ENCODE results near the gene GOLGA6L10.
"Not testable (repeated sequence)": the region's sequence is repeated elsewhere in the genome, so short reads cannot be mapped to it uniquely, and the experiment has no call there.

Gene GOLGA6L10

GRCh38 chr15:82343851-82344250 lies 5.4 kb downstream of the GOLGA6L10 start:
- DNase-seq: not testable (repeated sequence)

DNA sequence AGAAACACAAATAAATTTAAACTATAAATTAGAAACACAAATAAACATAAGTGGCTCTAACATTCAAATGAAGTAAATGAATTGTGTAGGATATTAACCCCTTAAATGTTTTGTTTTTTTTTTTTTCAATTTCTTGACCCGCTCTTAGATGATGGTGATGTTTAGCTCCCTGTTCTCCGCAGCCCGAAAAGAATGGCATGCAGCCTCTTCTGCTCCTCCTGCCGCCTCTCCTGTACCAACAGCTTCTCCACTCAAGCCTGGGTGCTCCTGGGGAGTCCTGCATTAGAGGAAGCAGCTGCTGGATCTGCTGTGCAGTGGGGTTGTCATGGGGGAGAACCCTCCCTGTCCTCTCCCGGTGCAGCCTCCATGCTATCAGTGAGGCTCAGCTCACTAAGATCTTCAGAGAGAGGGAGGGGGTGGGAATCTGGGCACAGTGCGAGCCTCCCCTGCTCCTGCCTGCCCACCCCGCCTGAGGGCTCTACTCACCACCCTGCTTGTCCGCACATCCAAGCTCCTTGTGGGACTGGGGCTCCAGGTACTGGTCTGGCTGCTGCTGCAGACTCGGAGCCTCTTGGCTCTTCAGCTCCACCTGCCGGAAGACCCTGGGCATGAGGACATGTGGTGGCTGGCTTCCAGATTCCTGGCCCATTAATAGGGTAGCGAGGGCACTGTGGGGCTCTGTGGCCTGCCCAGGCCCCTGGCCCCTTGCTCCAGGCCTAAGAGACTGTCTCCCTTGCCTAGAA lies 6.5 kb downstream of the GOLGA6L10 start:
- not testable (repeated sequence) for DNase-seq

GRCh38 chr15:82338573-82338972 lies 10.7 kb downstream of the GOLGA6L10 start:
- DNase-seq: not testable (repeated sequence)

DNA sequence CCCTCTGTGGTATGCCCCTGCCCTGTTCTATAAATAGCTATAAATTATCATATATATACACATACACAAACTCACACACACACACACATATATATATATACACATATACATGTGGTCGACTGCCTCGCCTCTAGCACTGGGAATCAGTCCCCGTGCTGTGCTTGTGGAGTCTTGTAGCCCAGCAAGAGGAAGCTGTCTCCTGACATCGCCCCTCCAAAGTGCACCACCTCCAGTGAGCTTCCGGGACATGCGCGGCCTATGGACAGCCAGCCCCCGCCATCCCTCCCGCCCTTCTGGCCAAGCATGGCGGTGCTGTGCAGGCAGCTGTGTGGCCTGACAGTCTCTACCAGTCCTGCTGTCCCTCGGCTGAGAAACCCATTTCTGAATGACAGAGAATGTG lies 11.2 kb downstream of the GOLGA6L10 start:
- DNase-seq: not testable (repeated sequence)

- DNase-seq: not testable (repeated sequence)
Observed at GRCh38 chr15:82337051-82337450, 12.2 kb downstream of the GOLGA6L10 start.

DNA sequence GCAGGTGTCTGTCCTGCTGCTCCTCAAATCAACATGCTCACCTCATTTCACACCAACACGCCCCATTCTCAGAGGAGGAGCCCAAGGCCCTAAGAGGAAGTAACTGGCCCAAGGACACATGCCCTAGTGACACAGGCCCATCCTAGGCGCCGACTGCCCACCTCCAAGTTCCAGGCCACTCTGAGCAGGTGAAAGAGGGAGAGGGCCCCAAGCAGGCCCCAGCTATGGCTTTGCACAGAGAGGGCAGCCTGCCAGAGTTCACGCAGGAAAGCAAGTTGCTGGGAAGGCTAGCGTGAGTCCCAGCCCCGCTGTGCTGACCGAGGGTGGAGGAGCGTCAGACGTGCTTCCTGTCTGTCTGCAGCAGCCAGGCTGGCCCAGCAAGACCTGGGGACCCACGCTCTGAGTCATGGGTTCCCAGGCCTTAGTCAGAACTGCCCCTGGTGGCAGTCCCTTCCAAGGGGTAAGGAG lies 13.1 kb downstream of the GOLGA6L10 start:
- DNase-seq: not testable (repeated sequence)

- not testable (repeated sequence) for DNase-seq
Observed at GRCh38 chr15:82335006-82335405, 14.3 kb downstream of the GOLGA6L10 start.

DNA sequence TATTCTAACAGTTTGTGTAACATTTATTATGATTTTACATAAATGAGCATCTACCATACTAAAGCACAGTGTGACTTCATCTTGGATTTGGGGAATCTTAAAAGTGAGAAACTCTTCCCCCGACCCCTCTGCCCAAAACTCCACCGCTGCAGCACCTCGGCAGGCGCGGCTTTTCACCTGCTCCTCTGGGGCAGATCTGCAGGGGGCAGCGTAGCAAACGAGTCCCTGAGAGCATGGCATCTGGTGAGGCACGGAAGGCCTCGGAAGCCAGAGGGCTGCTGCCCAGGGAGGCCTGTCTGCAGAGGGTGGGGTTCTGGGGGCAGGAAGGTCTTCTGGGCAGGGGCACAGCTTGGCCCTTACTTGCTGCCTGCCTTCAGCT lies 14.7 kb downstream of the GOLGA6L10 start:
- DNase-seq: not testable (repeated sequence)

DNA sequence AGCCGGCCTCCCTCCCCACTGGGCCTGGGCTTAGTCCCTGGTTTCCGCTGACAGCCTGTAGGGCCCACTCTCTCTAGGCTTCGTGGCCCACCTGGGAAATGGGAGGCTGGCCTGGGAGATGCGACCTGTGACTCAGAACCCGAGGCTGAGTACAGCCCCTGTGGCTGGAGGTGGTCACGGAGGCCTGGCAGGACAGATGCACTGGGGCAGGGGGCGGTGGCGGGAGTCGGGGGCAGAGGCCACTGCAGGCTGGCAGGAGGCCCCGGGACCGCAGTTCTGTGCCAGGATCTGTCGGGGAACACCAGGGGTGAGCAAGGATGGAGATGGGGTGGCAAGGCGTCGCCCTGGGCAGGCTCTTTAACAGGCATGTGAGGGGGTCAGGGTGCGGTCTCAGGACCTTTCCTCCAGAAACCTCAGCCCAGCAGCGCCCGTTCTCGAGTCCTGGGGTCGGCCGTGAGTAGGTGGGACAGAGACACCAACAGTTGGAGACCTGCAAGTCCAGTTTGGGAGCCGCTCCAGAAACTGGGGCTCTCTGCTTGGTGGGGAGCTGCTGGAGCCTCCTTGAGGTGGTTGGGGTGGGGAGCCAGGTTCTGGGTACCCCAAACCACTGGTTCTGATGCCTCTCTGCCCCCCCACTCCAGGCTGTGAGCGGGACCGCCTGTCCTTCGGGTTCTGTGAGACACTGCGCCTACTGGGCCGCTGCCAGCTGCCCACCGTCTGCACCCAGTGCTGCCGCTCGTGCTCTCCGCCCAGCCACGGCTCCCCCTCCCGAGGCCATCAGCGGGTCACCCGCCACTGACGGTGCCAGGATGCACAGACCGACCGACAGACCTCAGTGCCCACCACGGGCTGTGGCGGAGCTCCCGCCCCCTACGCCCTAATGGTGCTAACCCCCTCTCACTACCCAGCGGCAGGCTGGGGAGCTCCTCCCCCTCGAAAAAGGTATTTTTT lies 15.4 kb downstream of the GOLGA6L10 start:
- not testable (repeated sequence) for DNase-seq

DNA sequence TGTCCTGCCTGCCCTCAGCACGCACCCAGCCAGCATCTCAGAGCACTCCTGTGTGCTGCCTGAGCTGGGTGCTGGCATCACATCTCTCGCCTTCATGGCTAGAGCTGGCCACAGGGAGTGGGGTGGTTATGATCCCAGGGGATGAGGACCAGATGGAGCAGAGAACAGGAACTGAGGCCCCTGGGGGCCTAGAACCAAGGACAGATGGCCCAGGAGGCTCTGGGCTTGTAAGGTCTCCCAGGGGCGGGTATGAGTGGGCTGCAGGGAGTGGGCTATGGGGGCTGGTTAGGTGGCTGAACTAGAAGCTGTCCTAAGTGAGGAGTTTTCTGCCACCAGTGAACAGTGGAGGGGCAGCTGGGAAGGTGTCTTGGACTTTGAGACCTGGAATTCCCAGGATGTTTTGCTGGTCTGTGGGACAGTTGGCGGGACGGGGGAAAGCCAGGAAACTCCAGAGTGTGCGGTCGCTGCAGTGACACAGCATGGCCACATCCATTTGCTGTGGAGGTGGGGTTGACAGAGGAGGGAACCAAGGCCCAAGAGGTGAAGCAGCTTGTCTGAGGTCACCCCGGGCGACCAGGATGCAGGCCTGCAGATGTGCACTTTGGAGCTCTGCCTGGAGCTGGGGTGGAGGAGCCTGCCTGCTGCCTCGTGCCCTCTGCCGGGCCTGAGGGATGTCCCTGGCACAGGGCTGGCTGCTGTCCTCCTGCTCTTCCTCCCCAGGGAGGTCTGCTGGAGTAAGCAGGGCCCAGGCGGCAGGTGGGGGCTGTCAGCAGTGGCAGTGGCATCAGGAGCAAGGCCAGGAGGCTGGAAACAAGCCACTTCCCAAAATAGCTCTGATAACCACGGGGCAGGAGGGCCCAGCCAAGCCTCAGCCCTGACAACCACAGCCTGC lies 16.3 kb downstream of the GOLGA6L10 start:
- DNase-seq: not testable (repeated sequence)

DNA sequence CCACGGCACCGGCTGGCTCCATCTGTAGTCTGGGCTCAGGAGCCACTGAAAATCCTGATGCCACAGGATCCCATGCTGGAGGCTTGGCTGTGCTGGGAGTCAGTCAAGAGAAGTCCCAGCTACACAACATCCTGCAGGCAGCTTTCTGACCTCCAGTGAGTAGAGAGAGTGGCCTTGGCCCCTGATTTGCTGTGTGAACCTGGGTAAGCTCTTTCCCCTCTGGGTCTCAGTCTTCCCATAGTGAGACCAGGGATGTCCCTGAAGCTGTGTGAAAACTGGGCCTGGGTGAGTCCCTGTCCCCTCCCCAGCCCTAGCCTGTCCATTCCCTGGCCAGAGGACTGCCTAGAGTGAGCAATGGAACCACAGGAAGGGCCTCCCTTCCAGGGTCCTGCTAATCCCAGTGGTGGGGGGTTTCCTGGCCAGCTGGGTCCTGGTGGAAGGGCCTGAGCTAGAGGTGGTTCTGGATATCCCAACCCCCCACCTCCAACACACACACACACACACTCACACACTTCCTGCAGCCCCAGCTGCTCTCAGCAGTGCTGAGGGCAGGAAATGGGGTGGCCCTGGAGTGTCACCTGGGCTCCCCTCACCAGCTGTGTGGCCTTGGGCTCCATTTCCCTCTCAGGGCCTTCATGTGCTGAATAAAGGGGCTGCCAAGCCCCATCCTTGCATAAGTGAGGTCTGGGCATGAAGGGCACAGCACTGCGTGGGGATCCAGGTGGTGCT lies 17.5 kb downstream of the GOLGA6L10 start:
- DNase-seq: not testable (repeated sequence)

- DNase-seq: not testable (repeated sequence)
Observed at GRCh38 chr15:82330921-82331320, 18.4 kb downstream of the GOLGA6L10 start.

DNA sequence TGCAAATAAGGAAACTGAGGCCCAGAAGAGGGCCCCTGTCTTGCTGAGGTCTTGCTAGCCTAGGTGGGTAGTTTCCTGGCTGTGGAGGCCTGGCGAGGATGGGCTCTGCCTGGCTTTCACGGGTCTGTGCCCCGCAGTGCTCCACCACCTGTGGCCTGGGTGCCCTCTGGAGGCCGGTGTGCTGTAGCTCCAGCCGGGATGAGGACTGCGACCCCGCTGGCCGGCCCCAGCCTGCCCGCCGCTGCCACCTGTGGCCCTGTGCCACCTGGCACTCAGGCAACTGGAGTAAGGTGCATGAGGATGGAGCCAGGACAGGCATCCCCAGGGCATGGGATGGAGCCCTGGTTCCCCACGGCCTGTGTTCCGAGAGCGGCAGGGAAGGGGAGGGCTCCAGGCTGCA lies 20.2 kb downstream of the GOLGA6L10 start:
- DNase-seq: not testable (repeated sequence)

DNA sequence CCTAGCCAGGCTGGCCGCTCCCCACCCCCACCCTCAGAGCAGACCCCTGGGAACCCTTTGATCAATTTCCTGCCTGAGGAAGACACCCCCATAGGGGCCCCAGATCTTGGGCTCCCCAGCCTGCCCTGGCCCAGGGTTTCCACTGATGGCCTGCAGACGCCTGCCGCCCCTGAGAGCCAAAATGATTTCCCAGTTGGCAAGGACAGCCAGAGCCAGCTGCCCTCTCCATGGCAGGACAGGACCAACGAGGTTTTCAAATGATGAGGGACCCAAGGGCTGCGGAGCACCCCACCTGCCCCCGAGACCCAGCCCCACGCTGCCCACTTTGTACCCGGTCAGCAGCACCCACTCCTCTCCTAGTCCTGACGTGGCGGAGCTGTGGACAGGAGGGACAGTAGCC lies 21.9 kb downstream of the GOLGA6L10 start:
- DNase-seq: not testable (repeated sequence)

GRCh38 chr15:82326896-82327295 lies 22.4 kb downstream of the GOLGA6L10 start:
- not testable (repeated sequence) for DNase-seq

- not testable (repeated sequence) for DNase-seq
Observed at GRCh38 chr15:82325646-82326045, 23.6 kb downstream of the GOLGA6L10 start.

DNA sequence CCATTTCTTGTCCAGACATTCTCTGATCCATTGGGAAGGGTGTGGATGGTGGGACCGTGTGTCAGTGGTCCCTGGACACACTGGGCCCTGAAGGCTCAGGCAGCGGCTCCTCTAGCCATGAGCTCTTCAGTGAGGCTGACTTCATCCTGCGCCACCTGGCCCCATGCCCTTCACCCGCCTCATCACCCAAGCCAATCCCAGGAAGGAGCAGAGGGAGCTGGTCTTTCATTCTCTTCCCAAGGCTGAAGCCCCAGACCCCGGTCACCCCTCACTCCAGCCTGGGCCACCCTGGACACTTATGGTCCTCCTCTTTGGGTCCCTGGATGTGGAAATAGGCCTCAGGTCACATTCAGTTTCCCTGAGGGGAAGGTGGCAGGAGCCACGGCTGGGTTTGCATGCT lies 24.4 kb downstream of the GOLGA6L10 start:
- DNase-seq: not testable (repeated sequence)

DNA sequence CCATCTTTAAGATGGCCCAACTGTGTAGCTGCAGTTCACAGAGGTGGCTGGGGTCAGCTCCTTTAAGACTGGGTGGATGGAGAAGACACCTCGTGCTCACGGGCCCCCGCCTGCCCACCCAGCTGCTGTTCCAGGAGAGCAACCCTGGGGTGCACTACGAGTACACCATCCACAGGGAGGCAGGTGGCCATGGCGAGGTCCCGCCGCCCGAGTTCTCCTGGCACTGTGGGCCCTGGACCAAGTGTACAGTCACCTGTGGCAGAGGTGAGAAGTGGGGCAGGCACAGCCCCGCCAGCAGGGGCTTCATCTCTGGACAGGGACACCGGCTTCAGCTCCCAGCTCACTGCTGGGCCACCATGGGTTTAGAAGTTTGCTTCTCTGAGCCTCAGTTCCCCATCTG lies 26.8 kb downstream of the GOLGA6L10 start:
- not testable (repeated sequence) for DNase-seq

GRCh38 chr15:82320861-82321260 lies 28.4 kb downstream of the GOLGA6L10 start:
- DNase-seq: not testable (repeated sequence)

Measured in nucleus accumbens (tissue), 56 donors.